SK-N-SH (cell line): ENCODE results near the gene LHX5.

Source experiments
- ELF1 ChIP-seq: IDR thresholded peaks from 2 replicates; pipeline ENCODE4 v1.4.0; 2012
- EP300 ChIP-seq, 2 experiments: IDR thresholded peaks; 2 replicates each; pipeline versions ENCODE4 v1.4.0 to v1.6.1; 2012; ENCODE audit warnings: borderline replicate concordance in 1 of 2, low read depth in 1 of 2, low read length in 1 of 2
- GABPA ChIP-seq: IDR thresholded peaks from 2 replicates; pipeline ENCODE4 v1.4.0; 2012; ENCODE audit warnings: low read depth, mild to moderate bottlenecking
- NFIC ChIP-seq: IDR thresholded peaks from 2 replicates; pipeline ENCODE4 v1.4.0; 2012; ENCODE audit warnings: borderline replicate concordance
- POLR2AphosphoS5 ChIP-seq: IDR thresholded peaks from 2 replicates; pipeline ENCODE4 v1.6.1; 2012; ENCODE audit warnings: low read depth, low read length
- SIN3A ChIP-seq: IDR thresholded peaks from 2 replicates; pipeline ENCODE4 v1.6.1; 2012; ENCODE audit warnings: low read depth, mild to moderate bottlenecking, low read length, moderate library complexity, borderline replicate concordance
- TAF1 ChIP-seq: IDR thresholded peaks from 2 replicates; pipeline ENCODE4 v1.6.1; 2012; ENCODE audit warnings: low read depth, mild to moderate bottlenecking, low read length, moderate library complexity, borderline replicate concordance
- TEAD4 ChIP-seq: IDR thresholded peaks from 2 replicates; pipeline ENCODE4 v1.4.0; 2012; ENCODE audit warnings: mild to moderate bottlenecking, borderline replicate concordance; ENCODE audit not compliant: insufficient read depth
- YY1 ChIP-seq: IDR thresholded peaks from 2 replicates; pipeline ENCODE4 v1.4.0; 2012; ENCODE audit warnings: low read depth, mild to moderate bottlenecking
- TF ChIP-seq, protein P1 (sequence below): fragments of 200-600 bp; sonication (generic); IDR thresholded peaks from 2 replicates; pipeline ENCODE4 v1.6.1; 2017; ENCODE audit warnings: antibody characterized with exemption, mild to moderate bottlenecking, moderate library complexity
- TF ChIP-seq, protein P2 (sequence below): IDR thresholded peaks from 2 replicates; pipeline ENCODE4 v1.6.1; 2012; ENCODE audit warnings: mild to moderate bottlenecking, low read depth, low read length, moderate library complexity

DNA sequence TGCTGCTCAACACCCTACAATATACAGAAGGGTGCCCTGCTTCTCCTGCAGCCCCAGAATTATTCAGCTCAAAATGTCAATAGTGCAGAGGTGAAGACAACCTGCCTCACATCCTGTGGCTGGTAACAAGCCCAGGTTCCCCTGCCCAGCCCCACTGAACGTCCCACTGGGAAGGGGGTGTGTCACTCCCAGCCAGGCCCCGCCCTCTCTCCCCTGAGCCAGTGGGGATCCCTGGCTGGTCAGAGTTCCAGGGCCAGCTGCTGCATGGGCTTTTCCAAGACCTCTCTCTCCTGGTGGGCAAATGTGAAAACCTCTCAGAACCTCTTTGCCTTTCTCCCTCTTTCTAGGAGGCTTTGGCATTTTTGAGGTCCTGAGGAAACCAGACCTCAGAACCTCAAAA lies 13.7 kb upstream of the LHX5 start:
- TF ChIP-seq, protein P1, sequence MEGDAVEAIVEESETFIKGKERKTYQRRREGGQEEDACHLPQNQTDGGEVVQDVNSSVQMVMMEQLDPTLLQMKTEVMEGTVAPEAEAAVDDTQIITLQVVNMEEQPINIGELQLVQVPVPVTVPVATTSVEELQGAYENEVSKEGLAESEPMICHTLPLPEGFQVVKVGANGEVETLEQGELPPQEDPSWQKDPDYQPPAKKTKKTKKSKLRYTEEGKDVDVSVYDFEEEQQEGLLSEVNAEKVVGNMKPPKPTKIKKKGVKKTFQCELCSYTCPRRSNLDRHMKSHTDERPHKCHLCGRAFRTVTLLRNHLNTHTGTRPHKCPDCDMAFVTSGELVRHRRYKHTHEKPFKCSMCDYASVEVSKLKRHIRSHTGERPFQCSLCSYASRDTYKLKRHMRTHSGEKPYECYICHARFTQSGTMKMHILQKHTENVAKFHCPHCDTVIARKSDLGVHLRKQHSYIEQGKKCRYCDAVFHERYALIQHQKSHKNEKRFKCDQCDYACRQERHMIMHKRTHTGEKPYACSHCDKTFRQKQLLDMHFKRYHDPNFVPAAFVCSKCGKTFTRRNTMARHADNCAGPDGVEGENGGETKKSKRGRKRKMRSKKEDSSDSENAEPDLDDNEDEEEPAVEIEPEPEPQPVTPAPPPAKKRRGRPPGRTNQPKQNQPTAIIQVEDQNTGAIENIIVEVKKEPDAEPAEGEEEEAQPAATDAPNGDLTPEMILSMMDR, result no peak
- TF ChIP-seq ELF1 (no peak), GABPA (no peak), TAF1 (no peak), POLR2AphosphoS5 (no peak), SIN3A (no peak), NFIC (no peak), TEAD4 (no peak), EP300 (IDR thresholded peaks at IDR 0.05; ENCODE audit: borderline replicate concordance in 1 of 2, low read depth in 1 of 2, low read length in 1 of 2) (no peak), YY1 (no peak)
- TF ChIP-seq, protein P2, sequence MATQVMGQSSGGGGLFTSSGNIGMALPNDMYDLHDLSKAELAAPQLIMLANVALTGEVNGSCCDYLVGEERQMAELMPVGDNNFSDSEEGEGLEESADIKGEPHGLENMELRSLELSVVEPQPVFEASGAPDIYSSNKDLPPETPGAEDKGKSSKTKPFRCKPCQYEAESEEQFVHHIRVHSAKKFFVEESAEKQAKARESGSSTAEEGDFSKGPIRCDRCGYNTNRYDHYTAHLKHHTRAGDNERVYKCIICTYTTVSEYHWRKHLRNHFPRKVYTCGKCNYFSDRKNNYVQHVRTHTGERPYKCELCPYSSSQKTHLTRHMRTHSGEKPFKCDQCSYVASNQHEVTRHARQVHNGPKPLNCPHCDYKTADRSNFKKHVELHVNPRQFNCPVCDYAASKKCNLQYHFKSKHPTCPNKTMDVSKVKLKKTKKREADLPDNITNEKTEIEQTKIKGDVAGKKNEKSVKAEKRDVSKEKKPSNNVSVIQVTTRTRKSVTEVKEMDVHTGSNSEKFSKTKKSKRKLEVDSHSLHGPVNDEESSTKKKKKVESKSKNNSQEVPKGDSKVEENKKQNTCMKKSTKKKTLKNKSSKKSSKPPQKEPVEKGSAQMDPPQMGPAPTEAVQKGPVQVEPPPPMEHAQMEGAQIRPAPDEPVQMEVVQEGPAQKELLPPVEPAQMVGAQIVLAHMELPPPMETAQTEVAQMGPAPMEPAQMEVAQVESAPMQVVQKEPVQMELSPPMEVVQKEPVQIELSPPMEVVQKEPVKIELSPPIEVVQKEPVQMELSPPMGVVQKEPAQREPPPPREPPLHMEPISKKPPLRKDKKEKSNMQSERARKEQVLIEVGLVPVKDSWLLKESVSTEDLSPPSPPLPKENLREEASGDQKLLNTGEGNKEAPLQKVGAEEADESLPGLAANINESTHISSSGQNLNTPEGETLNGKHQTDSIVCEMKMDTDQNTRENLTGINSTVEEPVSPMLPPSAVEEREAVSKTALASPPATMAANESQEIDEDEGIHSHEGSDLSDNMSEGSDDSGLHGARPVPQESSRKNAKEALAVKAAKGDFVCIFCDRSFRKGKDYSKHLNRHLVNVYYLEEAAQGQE, result no peak
